Muscle of arm (tissue), 14 donors: ENCODE data around the gene MINAR2. TPM values are rescaled to one million over a fixed set of nuclear protein-coding genes. Genes with fewer than 3 reads are reported as not detected.

Experiments used
- DNase-seq: peaks from one replicate; pipeline ENCODE4 v3.0.0-alpha.2; 2013
- long read RNA-seq, 11 donors: transcript quantifications; one replicate each; lab custom pipeline, GENCODE V29; 2026
- polyA plus RNA-seq, 12 donors: library from polyadenylated mRNA; unstranded; fragments of 120-200 nt; gene quantifications; one replicate each; pipeline ENCODE4 v1.2.1, GENCODE V29; 2013; ENCODE audit not compliant: insufficient read length in 12 of 12

MINAR2 gene
- polyA plus RNA-seq, result under 1 TPM in 10 of 12 donors, not detected in 2; 0.05 to 0.41 (median 0.25) TPM
- long read RNA-seq, donor 1, result 0 reads
- long read RNA-seq, donor 2, result 0 reads
- long read RNA-seq, donor 3, result 0 reads
- long read RNA-seq, donor 4, result 0 reads
- long read RNA-seq, donor 5, result 0 reads
- long read RNA-seq, donor 6, result 0 reads
- long read RNA-seq, donor 7, result 0 reads
- long read RNA-seq, donor 8, result 0 reads
- long read RNA-seq, donor 9, result 0 reads
- long read RNA-seq, donor 10, result 0 reads
- long read RNA-seq, donor 11, result 0 reads

DNA sequence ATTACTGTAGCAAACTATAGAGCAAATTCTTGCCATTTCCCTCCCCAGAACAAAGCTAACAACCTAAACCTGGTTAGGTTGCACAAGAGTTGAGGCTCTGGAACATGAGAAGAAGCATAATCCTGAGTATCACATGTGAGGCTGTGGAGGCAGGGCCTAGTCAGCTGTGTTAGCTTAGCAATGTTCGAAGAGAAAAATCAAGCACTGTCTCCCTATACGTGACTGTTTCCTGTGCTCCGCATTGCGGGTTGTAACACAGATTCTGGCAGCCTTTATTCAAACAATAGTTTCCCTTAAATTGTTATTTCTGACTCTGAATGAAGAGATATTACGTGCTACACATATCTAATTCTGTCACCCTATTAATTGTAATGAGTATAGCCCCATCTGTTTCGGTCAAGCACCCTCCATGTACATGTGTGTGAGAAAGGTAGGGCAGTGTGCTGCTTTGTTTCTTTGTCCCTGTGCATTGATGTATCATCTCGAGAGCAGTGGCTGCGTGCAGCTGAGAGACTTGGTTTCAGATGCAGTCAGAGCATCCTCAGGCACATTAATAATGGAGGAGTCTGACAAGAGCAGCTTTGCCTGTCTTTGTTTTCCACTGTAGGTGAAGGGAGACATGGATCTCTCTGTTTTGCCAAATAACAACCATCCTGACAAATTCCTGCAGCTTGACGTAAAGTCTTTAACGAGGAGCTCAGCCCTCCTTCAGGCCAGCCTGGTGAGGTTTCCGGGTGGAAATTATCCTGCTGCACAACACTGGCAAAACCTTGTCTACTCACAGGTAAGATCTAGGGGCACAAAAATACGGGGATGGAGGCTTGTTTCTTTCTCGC, at the start of gene MINAR2:
MINAR2 (plus strand) TSS at position 523 of the 836 bp plus-strand sequence; CDS start at position 620, 97 bp downstream.
- DNase-seq, result no peak

DNA sequence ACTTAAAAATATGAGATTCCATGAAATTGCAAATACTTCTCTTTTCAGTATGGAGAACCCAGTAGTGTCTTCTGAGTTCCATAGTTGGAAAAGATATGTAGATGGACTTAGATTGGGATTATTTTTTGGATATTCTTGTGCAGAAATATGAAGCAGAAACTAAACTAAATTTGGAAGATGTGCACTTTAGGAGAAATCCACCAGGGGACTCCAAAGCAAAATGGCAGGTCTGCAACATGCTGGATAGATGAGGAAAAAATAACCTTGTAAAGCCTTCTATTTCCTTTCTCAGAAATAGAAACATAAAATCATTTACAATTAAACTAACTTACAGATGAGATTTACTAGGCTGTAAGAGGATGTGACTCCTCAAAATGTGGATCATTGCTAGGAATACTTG, 49.2 kb upstream of the MINAR2 start:
- no peak for DNase-seq

DNA sequence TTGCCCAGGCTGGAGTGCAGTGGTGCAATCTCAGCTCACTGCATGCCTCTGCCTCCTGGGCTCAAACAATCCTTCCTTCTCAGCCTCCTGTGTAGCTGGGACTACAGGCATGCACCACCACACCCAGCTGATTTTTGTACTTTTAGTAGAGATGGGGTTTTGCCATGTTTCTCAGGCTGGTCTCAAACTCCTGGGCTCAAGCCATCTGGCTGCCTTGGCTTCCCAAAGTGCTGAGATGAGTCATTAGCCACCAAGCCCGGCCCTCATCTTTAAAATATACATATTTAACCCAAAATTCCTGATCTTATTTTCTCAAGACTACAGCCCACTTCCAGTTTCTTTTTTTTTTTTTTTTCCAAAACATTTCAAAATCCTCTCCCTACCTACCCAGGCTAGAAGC, 31.7 kb upstream of the MINAR2 start:
- DNase-seq, result no peak

DNA sequence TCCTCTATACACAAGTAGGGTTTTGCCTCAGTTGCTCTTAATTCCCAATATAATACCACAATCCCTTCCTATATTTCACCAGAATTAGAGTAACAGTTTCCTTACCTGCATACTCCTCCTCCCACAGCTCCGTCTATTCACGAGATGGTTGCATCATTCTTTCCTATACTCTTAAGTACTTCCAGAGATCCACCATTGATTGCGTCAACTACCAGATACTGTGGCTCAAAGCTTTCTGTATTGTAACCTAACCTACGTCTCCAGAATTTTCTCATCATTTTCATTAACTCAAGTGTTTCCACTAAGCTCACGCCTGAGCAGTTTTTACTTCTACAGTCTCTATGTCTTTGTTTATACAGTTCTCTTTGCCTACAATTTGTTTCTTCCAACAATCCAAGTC, 31.2 kb upstream of the MINAR2 start:
- DNase-seq, result peak; percentile 40

DNA sequence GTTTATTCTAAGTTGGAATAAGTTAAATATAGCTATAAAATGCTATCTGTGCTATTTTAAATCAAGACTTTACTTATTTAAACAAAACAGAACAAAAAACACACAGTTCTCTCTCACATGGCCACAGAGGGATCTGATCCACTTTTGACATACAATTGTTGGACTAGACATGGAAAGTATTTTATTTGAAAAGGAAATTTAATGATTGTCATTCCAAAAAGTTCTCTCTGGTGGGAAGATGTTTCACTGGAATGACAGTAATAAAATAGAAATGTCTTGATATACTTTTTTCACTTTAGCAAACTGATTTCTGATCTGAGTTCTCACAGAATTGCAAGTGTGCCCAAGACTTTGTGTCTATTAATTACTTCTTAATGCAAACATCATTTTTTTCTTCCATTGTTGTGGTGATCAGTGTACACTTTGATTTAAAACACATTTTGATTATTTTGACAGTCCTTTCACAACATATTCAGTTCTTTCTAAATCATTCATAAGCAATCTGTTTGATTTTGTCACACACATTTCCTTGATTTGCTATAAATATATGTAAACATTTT, 30.1 kb upstream of the MINAR2 start:
- DNase-seq, result peak; percentile 66

GRCh38 chr5:129718471-129719090, 29.3 kb upstream of the MINAR2 start:
- peak; percentile 92 for DNase-seq

DNA sequence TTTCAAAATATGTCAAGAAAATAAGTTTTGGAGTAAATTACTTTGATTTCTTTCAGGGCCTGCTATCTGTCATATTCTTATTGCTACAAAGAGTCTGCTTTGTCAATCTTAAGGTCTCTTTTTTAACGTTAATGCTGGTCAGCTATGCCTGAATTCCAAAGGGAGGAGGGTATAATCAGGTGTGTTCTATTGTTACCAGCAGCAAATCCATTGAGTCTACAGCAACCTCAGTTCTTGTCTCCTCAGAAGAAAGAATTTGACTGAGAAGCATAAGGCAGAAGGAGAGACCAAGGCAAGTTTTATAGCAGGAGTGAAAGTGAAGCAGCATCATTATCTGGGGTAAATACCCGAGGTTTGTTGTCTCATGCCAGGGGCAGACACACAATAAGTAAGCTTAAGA, 23.7 kb upstream of the MINAR2 start:
- DNase-seq, result no peak

DNA sequence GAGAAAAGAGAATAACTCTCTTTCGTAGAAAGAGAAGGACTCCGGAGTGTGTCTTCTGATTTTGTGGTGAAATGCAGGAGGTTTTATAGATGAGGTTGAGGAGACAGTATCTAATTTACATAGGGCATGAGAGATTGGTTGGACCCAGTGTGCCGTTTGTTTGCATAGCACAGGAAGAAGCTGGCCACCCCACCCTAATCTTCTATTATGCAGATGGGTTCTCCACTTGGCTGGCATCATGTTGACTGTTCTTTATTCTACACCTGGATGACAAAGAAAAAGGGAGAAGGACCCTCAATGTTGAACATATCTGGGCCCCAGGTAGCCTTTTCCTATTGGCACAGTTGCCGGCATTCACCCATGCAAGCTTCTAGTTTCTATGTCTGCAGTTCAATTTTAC, 23.2 kb upstream of the MINAR2 start:
- DNase-seq, result no peak

DNA sequence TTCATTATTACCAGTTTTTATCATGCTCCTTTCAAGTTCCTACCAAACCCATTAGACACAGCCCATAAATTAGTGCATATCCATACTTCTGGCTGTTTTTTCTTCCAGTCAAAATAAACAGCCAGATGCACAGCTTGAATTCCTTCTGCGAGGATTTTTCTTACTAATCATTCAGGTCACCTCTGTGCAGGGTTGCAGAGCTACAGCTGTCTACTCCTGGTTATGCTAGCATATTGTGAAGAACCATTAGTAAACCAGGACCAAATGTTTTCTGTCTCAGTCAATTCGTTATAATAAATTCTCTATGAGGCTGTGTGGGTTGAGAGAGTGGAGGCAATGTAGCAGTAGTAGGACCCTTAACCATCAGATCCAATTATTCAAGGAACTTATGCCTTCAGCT, 8.1 kb upstream of the MINAR2 start:
- DNase-seq, result no peak

DNA sequence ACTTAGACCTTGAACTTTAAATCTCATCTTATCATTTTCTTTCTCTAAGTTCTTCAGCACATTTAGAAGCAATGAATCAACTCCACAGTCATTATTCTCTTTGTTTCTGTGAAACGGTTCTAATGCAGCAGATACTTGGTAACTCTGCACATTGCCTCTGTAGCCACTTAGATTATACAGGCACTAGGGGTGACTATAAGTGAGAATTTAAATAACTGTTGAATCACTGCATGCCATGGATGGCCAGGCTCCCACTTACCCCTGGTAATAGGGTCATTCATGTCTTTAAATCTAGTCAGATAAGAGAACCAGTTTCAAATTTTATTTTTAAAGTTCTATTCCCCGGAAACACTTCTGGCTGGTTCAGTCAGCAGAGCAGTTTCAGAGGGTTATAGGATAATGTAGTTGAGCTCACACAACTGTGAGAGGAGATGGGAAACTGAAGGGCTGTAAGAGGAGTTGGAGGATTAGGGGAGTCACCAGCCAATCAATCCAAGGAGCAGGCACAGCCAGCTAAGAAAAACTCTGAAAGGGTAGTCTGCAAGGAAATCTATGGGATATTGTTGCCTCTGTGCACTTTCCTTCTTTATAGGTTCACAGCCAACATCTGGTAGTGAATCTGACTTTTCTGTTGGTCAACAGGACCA, 4.2 kb upstream of the MINAR2 start:
- no peak for DNase-seq

DNA sequence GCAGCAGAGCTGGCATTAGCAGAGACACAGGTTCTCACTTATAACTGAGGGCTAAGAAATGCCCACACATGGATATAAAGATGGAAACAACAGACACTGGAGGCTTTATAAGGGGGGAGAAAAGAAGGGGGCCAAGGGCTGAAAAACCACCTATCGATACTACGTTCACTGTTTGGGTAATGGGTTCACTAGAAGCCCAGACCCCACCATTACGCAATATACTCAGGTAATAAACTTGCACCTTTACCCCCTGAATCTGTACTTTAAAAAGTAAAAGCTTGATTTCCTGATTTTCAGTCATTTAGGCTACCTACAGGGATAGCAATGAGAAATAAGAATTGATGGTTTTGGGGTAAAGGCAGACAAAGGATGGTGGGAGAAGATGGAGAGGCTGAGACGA, 1.9 kb upstream of the MINAR2 start:
- no peak for DNase-seq

DNA sequence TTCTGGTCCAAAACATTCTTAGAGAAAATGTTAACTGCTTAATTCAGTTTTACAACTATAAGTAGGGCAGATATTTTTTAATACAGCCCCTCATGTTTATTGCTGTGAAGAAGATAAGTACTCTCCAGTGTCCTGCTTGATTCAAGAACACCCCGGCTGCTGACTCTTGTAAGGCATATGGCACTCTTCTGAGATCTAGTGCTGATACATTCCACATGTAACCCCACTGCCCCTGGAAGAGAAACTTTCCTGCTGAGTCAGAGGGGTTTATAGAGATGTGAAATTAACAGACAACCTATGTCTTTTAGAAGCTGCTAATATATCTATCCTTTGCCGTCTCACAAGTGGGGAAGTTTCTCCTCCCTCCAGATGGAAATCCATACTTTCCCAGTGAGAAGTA, 1.0 kb upstream of the MINAR2 start:
- no peak for DNase-seq

- peak; percentile 46 for DNase-seq
These were observed 1.3 kb downstream of the MINAR2 start for GRCh38 chr5:129748913-129749880.

- no peak for DNase-seq
These were observed 12.9 kb downstream of the MINAR2 start for GRCh38 chr5:129760636-129761325.

- DNase-seq, result no peak
These were observed 15.8 kb downstream of the MINAR2 start for GRCh38 chr5:129763651-129764050.

GRCh38 chr5:129766798-129767197, 18.9 kb downstream of the MINAR2 start:
- DNase-seq, result no peak

GRCh38 chr5:129767927-129768380, 20.1 kb downstream of the MINAR2 start:
- peak; percentile 93 for DNase-seq

GRCh38 chr5:129768735-129769134, 20.8 kb downstream of the MINAR2 start:
- no peak for DNase-seq

DNA sequence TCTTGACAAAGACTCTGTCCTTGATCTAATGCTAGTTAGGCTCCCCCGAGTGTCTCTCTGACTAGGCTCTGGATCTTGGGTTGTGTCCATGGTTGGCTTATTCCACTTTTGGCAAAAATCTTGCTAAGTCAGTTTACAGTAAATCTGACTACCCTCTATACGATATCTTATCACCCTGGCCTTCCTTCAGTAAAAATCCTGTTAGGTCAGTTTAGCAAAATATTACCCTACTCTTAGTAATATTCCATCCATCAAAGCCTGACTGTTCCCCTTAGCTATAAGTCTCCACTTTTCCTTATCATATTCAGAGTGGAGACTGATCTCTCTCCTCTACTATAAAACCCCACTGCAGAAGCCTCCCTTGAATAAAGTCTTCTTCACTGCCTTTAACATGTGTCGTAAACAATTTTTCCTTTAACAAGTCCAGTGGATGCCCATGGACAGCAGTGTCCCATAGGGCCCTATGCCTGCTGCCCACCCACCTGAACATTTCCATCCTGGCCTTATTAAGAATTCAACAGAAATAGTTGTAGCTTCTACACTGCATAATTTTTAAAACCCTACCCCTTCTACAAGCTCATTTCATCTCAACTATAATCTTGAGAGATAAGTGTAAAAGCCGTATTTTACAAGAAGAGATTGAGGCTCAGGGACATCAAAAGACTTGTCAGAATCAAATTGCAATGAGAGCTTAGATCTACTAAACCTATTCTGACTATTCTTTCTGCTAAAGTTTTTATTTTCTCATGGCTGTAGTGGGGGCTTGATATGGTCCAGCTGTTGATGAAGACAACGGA, 22.3 kb downstream of the MINAR2 start:
- no peak for DNase-seq
